HG02884 (cell line): Measurements from ENCODE around the gene NEK5.

Experiments used
- ATAC-seq: cut with Tn5 transposase; IDR thresholded peaks from one replicate; pipeline ENCODE4 v1.9.1; 2021; ENCODE audit warnings: mild to moderate bottlenecking, moderate library complexity; ENCODE audit not compliant: unreplicated experiment

Gene NEK5

GRCh38 chr13:52011632-52012511 lies 117.0 kb downstream of the NEK5 start, which contains the start of gene ALG11:
Gene ALG11 (plus strand): TSS chr13:52012398. CDS start chr13:52012419, 21 bp downstream.
- ATAC-seq = peak; percentile 98

GRCh38 chr13:52010890-52011631 lies 117.8 kb downstream of the NEK5 start, which contains the start of gene ATP7B:
Gene ATP7B (minus strand): TSS chr13:52011450. CDS start chr13:52011337, 113 bp downstream.
- ATAC-seq = peak; percentile 2

GRCh38 chr13:52009946-52010345 lies 118.9 kb downstream of the NEK5 start:
- ATAC-seq = no peak

GRCh38 chr13:52006523-52007245 lies 122.2 kb downstream of the NEK5 start:
- ATAC-seq = no peak

- no peak for ATAC-seq
These were observed 122.9 kb downstream of the NEK5 start for GRCh38 chr13:52005841-52006522.

- no peak for ATAC-seq
These were observed 124.2 kb downstream of the NEK5 start for GRCh38 chr13:52004511-52005170.

GRCh38 chr13:52003541-52003940 lies 125.3 kb downstream of the NEK5 start:
- no peak for ATAC-seq

- ATAC-seq = no peak
These were observed 126.5 kb downstream of the NEK5 start for GRCh38 chr13:52002361-52002760.

- peak; percentile 90 for ATAC-seq
These were observed 127.6 kb downstream of the NEK5 start for GRCh38 chr13:52001120-52001731.

- no peak for ATAC-seq
These were observed 129.0 kb downstream of the NEK5 start for GRCh38 chr13:51999921-52000320.

- no peak for ATAC-seq
These were observed 129.4 kb downstream of the NEK5 start for GRCh38 chr13:51999510-51999911.

- no peak for ATAC-seq
These were observed 130.0 kb downstream of the NEK5 start for GRCh38 chr13:51998723-51999509.

GRCh38 chr13:51997641-51998330 lies 131.1 kb downstream of the NEK5 start:
- no peak for ATAC-seq

GRCh38 chr13:51997186-51997585 lies 131.7 kb downstream of the NEK5 start:
- no peak for ATAC-seq

- no peak for ATAC-seq
These were observed 132.2 kb downstream of the NEK5 start for GRCh38 chr13:51996641-51997040.

GRCh38 chr13:51995677-51996551 lies 133.0 kb downstream of the NEK5 start:
- ATAC-seq = no peak

- no peak for ATAC-seq
These were observed 135.2 kb downstream of the NEK5 start for GRCh38 chr13:51993713-51994112.
